C4-2B (cell line): ENCODE results near the gene PLA2G2F.

Experiments
- ZFX ChIP-seq: fragments of 450-650 bp; IDR thresholded peaks from 2 replicates; pipeline ENCODE4 v1.6.1; 2017
- TF ChIP-seq, protein P1 (sequence below): fragments of 450-650 bp; conservative IDR thresholded peaks from 2 replicates; pipeline ENCODE4 v1.5.1; 2017; ENCODE audit warnings: mild to moderate bottlenecking

DNA sequence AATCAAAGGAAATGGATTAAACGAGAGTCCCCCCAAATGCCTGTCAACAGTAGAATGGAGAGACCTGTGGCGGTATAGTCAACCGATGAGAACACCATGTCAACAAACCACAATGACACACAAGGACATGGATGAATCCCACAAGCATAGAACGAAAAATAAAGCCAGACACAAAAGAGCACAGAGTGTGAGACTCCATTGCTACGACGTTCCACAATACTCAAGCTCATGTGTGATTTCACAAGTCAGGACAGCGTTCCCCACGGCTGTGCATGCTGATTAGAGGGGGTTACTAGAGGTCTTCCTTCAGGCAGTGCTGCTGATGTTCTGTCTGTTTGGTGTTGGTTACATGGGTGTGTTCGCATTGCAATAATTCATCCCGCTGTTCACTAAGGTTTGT lies 14.0 kb upstream of the PLA2G2F start:
- TF ChIP-seq ZFX = no peak
- TF ChIP-seq, protein P1, sequence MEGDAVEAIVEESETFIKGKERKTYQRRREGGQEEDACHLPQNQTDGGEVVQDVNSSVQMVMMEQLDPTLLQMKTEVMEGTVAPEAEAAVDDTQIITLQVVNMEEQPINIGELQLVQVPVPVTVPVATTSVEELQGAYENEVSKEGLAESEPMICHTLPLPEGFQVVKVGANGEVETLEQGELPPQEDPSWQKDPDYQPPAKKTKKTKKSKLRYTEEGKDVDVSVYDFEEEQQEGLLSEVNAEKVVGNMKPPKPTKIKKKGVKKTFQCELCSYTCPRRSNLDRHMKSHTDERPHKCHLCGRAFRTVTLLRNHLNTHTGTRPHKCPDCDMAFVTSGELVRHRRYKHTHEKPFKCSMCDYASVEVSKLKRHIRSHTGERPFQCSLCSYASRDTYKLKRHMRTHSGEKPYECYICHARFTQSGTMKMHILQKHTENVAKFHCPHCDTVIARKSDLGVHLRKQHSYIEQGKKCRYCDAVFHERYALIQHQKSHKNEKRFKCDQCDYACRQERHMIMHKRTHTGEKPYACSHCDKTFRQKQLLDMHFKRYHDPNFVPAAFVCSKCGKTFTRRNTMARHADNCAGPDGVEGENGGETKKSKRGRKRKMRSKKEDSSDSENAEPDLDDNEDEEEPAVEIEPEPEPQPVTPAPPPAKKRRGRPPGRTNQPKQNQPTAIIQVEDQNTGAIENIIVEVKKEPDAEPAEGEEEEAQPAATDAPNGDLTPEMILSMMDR = no peak
